CD1c-positive myeloid dendritic cell (primary cell): ENCODE data around the gene MYCBP2.
"Not testable (repeated sequence)": the region's sequence is repeated elsewhere in the genome, so short reads cannot be mapped to it uniquely, and the experiment has no call there.

ENCODE experiments used
- DNase-seq: peaks from one replicate; pipeline ENCODE4 v3.0.0-alpha.2; 2016; ENCODE audit errors: extremely low spot score

The MYCBP2 gene

GRCh38 chr13:77300176-77301037, 26.5 kb downstream of the MYCBP2 start:
- DNase-seq: peak; percentile 63

- no peak for DNase-seq
These were observed 27.3 kb downstream of the MYCBP2 start for GRCh38 chr13:77299587-77299986.

DNA sequence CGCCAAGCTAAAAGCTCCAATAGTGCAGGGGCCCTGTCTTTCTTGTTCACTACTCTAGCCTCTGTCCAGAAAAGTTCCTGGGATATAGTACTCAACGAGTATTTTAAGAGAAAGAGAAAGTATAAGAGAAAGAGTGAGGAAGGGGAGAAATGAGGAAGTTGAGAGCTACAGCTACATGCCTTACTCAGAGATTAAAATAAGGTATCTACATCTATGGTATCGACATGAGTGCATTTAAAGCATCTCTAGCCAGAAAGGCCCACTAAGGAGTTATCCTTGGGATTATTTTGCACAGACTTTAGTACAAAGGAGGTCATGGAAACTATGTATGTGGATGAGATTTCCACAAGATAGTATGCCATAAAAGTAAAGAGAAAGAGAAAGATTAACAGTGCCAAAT, 28.5 kb downstream of the MYCBP2 start:
- DNase-seq: peak; percentile 16

- no peak for DNase-seq
These were observed 35.1 kb downstream of the MYCBP2 start for GRCh38 chr13:77291774-77292173.

- no peak for DNase-seq
These were observed 36.6 kb downstream of the MYCBP2 start for GRCh38 chr13:77290342-77290741.

GRCh38 chr13:77289851-77290250, 37.0 kb downstream of the MYCBP2 start:
- no peak for DNase-seq

DNA sequence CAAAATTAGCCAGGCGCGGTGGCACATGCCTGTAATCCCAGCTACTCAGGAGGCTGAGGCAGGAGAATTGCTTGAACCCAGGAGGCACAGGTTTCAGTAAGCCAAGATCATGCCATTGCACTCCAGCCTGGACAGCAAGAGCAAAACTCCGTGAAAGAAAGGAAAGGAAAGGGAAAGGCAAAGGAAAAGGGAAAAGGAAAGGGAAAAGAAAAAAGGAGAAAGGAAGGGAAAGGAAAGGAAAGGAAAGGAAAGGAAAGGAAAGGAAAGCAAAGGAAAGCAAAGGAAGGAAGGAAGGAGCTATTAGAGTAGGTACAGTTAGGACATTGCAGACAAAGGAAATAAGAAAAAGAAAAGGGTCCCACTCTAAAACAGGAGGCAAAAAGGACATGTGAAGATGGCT, 41.3 kb downstream of the MYCBP2 start:
- not testable (repeated sequence) for DNase-seq

GRCh38 chr13:77285098-77285497, 41.8 kb downstream of the MYCBP2 start:
- no peak for DNase-seq

GRCh38 chr13:77274126-77274525, 52.8 kb downstream of the MYCBP2 start:
- no peak for DNase-seq

GRCh38 chr13:77269141-77269540, 57.8 kb downstream of the MYCBP2 start:
- no peak for DNase-seq

GRCh38 chr13:77267362-77267761, 59.5 kb downstream of the MYCBP2 start:
- DNase-seq: no peak

GRCh38 chr13:77265336-77265735, 61.6 kb downstream of the MYCBP2 start:
- no peak for DNase-seq

DNA sequence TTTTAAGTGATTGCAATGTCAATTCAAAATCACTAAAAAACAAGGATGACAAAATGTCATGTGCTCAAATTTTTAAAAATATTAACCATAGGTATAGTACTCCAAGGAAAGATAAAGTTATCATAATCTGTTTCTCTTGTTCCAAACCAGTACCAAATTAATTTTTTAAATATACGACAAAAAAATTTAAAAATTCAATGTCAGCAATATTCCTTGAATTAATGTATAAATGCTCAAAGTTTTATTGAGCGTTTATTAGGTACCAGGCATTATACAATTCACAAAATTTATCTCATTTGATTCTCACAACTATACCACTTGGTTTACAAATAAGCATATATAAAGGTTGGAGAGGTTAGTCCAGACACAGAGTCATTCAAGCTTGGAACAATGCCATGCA, 64.7 kb downstream of the MYCBP2 start:
- DNase-seq: no peak

DNA sequence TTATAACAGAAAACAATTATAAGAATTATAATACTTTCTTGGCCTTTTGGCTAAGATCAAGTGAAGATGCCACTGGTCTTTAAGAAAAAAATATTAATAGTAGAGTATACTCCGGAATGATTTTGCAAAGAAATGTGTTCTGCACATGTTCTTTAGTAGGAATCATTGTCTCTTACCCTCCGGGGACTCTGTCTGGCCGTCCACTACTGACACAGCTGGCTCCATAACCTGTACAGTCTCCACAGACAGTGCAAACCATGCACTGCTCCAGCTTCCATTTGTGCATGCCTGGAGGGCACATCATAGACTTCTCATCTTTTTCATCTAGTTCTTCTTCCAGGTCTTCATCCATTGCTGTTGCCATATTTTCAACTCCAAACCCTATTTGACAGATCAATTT, 75.9 kb downstream of the MYCBP2 start:
- DNase-seq: no peak

DNA sequence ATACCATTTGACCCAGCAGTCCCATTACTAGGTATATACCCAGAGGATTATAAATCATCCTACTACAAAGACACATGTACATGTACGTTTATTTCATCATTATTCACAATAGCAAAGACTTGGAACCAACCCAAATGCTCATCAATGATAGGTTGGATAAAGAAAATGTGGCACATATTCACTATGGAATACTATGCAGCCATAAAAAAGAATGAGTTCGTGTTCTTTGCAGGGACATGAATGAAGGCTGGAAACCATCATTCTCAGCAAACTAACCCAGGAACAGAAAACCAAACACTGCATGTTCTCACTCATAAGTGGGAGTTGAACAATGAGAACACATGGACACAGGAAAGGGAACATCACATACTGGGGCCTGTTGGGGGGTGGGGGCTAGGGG, 81.7 kb downstream of the MYCBP2 start:
- DNase-seq: not testable (repeated sequence)

GRCh38 chr13:77239312-77239711, 87.6 kb downstream of the MYCBP2 start:
- no peak for DNase-seq

- DNase-seq: no peak
These were observed 91.4 kb downstream of the MYCBP2 start for GRCh38 chr13:77235456-77236022.

GRCh38 chr13:77233159-77233558, 93.7 kb downstream of the MYCBP2 start:
- no peak for DNase-seq

GRCh38 chr13:77230560-77230959, 96.3 kb downstream of the MYCBP2 start:
- no peak for DNase-seq

DNA sequence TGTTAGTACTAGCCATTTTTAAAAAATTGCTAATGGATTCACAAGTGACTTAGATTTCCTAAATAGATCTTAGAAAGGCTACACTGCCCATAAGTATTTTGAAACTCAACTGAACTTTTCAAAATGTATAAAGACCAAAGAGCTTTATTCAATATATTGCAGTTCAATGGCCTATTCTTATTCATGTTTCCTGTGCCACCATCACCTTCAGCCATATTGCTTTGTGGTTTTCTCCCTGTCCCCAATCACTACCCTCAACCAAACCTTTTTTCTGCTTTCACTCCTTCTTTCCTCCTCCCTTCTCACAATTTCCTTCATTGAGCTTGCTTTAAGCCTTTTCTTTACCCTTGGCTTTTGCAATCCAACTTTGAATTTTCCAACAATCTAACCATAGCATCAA, 100.9 kb downstream of the MYCBP2 start:
- DNase-seq: no peak

GRCh38 chr13:77222909-77223308, 104.0 kb downstream of the MYCBP2 start:
- DNase-seq: no peak

- DNase-seq: no peak
These were observed 104.7 kb downstream of the MYCBP2 start for GRCh38 chr13:77222000-77222690.

GRCh38 chr13:77219401-77219800, 107.5 kb downstream of the MYCBP2 start:
- DNase-seq: no peak
